ENCODE results near the gene ZNF98. TPM values are rescaled to one million over a fixed set of nuclear protein-coding genes. Genes with fewer than 3 reads are reported as not detected.

The ZNF98 gene
- total RNA-seq, 1 experiment from 2014 or later: not detected

GRCh38 chr19:22354665-22355064 is 67.5 kb downstream of the ZNF98 start:
- DNase-seq (ENCODE audit: low read depth, low spot score) (no peak), ATAC-seq (no peak)
- Histone ChIP-seq H3K4me3 (replicated peaks in 1 of 2; ENCODE audit: low read depth in 1 of 2, low read length in 2 of 2) (no peak overlapping the region), H4K20me1 (ENCODE audit: insufficient read depth) (no peaks in the 10 kb centered on the region), H3K36me3 (ENCODE audit: control insufficient read depth in 1 of 2, insufficient read depth in 2 of 2, low read length in 2 of 2) (no peaks in the 10 kb centered on the region), H2AFZ (ENCODE audit: low read depth, low read length, poor library complexity, severe bottlenecking) (no peak overlapping the region), H3K4me1 (ENCODE audit: control insufficient read depth in 1 of 2, insufficient read depth in 2 of 2, low read length in 2 of 2) (no peaks in the 10 kb centered on the region), H3K9ac (ENCODE audit: low read length) (no peak overlapping the region), H3K27me3 (ENCODE audit: insufficient read depth, low read length) (no peaks in the 10 kb centered on the region), H3K9me3 (ENCODE audit: control insufficient read depth in 1 of 2, insufficient read depth in 1 of 2, low read depth in 1 of 2, low read length in 2 of 2) (peaks cover 6 to 15% of the 10 kb centered on the region in 2 experiments; a peak in 2 of 4 replicates), H3K27ac (ENCODE audit: low read depth, low read length) (no peak overlapping the region), H3K79me2 (ENCODE audit: insufficient read depth, low read length) (no peaks in the 10 kb centered on the region), H3K4me2 (ENCODE audit: low read length) (no peak overlapping the region), H3K9me2 (ENCODE audit: insufficient read depth) (no peaks in the 10 kb centered on the region)
- BruUV-seq (replicated peaks): no TSS peak
- no peak for TF ChIP-seq SRF (IDR thresholded peaks at IDR 0.05; ENCODE audit: low read depth)
- TF ChIP-seq ZFX (IDR thresholded peaks at IDR 0.05): no peak
- no peak for TF ChIP-seq CTCF (IDR thresholded peaks at IDR 0.05 in 2 of 3, conservative IDR thresholded peaks at IDR 0.05 in 1 of 3; ENCODE audit: borderline replicate concordance in 1 of 3, insufficient read depth in 1 of 3, low read depth in 2 of 3, low read length in 2 of 3)
- TF ChIP-seq SP1 (IDR thresholded peaks at IDR 0.05; ENCODE audit: low read depth): no peak
- no peak for TF ChIP-seq TCF7L2 (IDR thresholded peaks at IDR 0.05; ENCODE audit: borderline replicate concordance, extremely low read depth, insufficient read depth, insufficient read length)
- TF ChIP-seq, protein P1, sequence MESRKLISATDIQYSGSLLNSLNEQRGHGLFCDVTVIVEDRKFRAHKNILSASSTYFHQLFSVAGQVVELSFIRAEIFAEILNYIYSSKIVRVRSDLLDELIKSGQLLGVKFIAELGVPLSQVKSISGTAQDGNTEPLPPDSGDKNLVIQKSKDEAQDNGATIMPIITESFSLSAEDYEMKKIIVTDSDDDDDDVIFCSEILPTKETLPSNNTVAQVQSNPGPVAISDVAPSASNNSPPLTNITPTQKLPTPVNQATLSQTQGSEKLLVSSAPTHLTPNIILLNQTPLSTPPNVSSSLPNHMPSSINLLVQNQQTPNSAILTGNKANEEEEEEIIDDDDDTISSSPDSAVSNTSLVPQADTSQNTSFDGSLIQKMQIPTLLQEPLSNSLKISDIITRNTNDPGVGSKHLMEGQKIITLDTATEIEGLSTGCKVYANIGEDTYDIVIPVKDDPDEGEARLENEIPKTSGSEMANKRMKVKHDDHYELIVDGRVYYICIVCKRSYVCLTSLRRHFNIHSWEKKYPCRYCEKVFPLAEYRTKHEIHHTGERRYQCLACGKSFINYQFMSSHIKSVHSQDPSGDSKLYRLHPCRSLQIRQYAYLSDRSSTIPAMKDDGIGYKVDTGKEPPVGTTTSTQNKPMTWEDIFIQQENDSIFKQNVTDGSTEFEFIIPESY (IDR thresholded peaks at IDR 0.05; ENCODE audit: extremely low read depth, insufficient replicate concordance, low read length): no peak
- TF ChIP-seq SIN3A (IDR thresholded peaks at IDR 0.05; ENCODE audit: low read depth): no peak
- TF ChIP-seq ATF3 (IDR thresholded peaks at IDR 0.05): no peak
- no peak for TF ChIP-seq CEBPB (IDR thresholded peaks at IDR 0.05; ENCODE audit: low read depth)
- TF ChIP-seq EZH2phosphoT487 (IDR thresholded peaks at IDR 0.05; ENCODE audit: borderline replicate concordance): no peak
- no peak for TF ChIP-seq POLR2A (IDR thresholded peaks at IDR 0.05; ENCODE audit: borderline replicate concordance, extremely low read depth, insufficient read depth, insufficient read length)
- no peak for TF ChIP-seq CBX3 (IDR thresholded peaks at IDR 0.05; ENCODE audit: low read depth)
- TF ChIP-seq EGR1 (IDR thresholded peaks at IDR 0.05; ENCODE audit: low read depth): no peak
- no peak for TF ChIP-seq RAD21 (IDR thresholded peaks at IDR 0.05; ENCODE audit: low read depth)
- TF ChIP-seq ZNF274 (IDR thresholded peaks at IDR 0.05; ENCODE audit: low read depth, low read length): no peak
- TF ChIP-seq ELF1 (IDR thresholded peaks at IDR 0.05; ENCODE audit: borderline replicate concordance, low read depth): no peak
- TF ChIP-seq YY1 (IDR thresholded peaks at IDR 0.05; ENCODE audit: extremely low read depth, insufficient replicate concordance, low read depth, low read length): no peak
- TF ChIP-seq POLR2AphosphoS5 (IDR thresholded peaks at IDR 0.05; ENCODE audit: low read depth, low read length): no peak
- no peak for TF ChIP-seq FOSL1 (IDR thresholded peaks at IDR 0.05; ENCODE audit: low read depth)
- ChIA-PET CTCF (no interaction called here), POLR2A (no interaction called here), RAD21 (ENCODE audit: low non-redundant PET in 1 of 2, low total read pairs in 2 of 2, uncharacterized antibody in 2 of 2, unreplicated experiment in 2 of 2) (no interaction called here)
- intact Hi-C loops (cut with micrococcal nuclease): no loop called here
